CD4-positive, alpha-beta T cell treated with Interleukin-6 for 4 hours (primary cell): ENCODE results near the gene BRSK1.

Experiments used
- DNase-seq: peaks from one replicate; pipeline ENCODE4 v3.0.0-alpha.2; 2020; ENCODE audit warnings: mixed read lengths

Gene BRSK1

GRCh38 chr19:55283548-55284377 is at the start of gene BRSK1:
BRSK1 (plus strand) TSS chr19:55283997; CDS start chr19:55284443, 446 bp downstream.
- peak; percentile 65 for DNase-seq

GRCh38 chr19:55238030-55238429 is 45.8 kb upstream of the BRSK1 start:
- no peak for DNase-seq

- DNase-seq: no peak
Observed at GRCh38 chr19:55239004-55239403, 44.8 kb upstream of the BRSK1 start.

GRCh38 chr19:55240713-55241020 is 43.1 kb upstream of the BRSK1 start:
- DNase-seq: no peak

GRCh38 chr19:55241143-55241934 is 42.5 kb upstream of the BRSK1 start:
- no peak for DNase-seq

- no peak for DNase-seq
Observed at GRCh38 chr19:55241935-55242464, 41.8 kb upstream of the BRSK1 start.

GRCh38 chr19:55242517-55242916 is 41.3 kb upstream of the BRSK1 start:
- no peak for DNase-seq

GRCh38 chr19:55244004-55244680 is 39.7 kb upstream of the BRSK1 start:
- no peak for DNase-seq

GRCh38 chr19:55245236-55245904 is 38.4 kb upstream of the BRSK1 start:
- no peak for DNase-seq

- DNase-seq: no peak
Observed at GRCh38 chr19:55246462-55247451, 37.0 kb upstream of the BRSK1 start.

GRCh38 chr19:55247621-55248099 is 36.1 kb upstream of the BRSK1 start:
- no peak for DNase-seq

GRCh38 chr19:55248166-55248675 is 35.6 kb upstream of the BRSK1 start:
- no peak for DNase-seq

GRCh38 chr19:55248704-55249103 is 35.1 kb upstream of the BRSK1 start:
- no peak for DNase-seq

GRCh38 chr19:55249841-55250240 is 34.0 kb upstream of the BRSK1 start:
- DNase-seq: no peak

- DNase-seq: no peak
Observed at GRCh38 chr19:55250262-55251036, 33.3 kb upstream of the BRSK1 start.

- DNase-seq: peak; percentile 69
Observed at GRCh38 chr19:55251341-55252081, 32.3 kb upstream of the BRSK1 start.

GRCh38 chr19:55252760-55253663 is 30.8 kb upstream of the BRSK1 start:
- DNase-seq: no peak
